ENCODE results near the gene ROM1.

DNA sequence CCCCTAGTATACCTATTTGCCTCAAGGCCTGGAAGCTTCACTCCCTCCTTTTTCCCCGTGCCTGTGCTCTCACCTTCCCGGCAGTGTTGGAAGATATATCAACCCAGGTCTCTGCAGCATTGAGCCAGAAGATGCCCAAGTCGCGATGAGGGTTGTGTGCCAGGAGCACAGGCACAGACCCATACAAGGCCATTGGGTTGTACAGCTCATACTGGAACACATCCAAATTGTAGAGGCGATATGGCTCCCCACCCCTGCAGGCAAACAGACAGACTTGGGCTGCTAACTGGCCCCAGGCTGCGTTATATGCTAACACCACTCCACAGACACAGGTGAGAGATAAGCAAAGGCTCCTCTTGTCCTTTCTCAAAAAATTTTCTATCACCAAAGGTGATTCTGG is 19.4 kb downstream of the ROM1 start:
- TF ChIP-seq ELF1 (IDR thresholded peaks at IDR 0.05; ENCODE audit: borderline replicate concordance, low read depth) (no peak), RAD21 (IDR thresholded peaks at IDR 0.05; ENCODE audit: low read depth) (no peak), POLR2AphosphoS5 (IDR thresholded peaks at IDR 0.05; ENCODE audit: low read depth, low read length) (no peak), POLR2A (IDR thresholded peaks at IDR 0.05; ENCODE audit: borderline replicate concordance, extremely low read depth, insufficient read depth, insufficient read length) (no peak), FOSL1 (IDR thresholded peaks at IDR 0.05; ENCODE audit: low read depth) (no peak), EZH2phosphoT487 (IDR thresholded peaks at IDR 0.05; ENCODE audit: borderline replicate concordance) (no peak), SP1 (IDR thresholded peaks at IDR 0.05; ENCODE audit: low read depth) (no peak)
- TF ChIP-seq, protein P1, sequence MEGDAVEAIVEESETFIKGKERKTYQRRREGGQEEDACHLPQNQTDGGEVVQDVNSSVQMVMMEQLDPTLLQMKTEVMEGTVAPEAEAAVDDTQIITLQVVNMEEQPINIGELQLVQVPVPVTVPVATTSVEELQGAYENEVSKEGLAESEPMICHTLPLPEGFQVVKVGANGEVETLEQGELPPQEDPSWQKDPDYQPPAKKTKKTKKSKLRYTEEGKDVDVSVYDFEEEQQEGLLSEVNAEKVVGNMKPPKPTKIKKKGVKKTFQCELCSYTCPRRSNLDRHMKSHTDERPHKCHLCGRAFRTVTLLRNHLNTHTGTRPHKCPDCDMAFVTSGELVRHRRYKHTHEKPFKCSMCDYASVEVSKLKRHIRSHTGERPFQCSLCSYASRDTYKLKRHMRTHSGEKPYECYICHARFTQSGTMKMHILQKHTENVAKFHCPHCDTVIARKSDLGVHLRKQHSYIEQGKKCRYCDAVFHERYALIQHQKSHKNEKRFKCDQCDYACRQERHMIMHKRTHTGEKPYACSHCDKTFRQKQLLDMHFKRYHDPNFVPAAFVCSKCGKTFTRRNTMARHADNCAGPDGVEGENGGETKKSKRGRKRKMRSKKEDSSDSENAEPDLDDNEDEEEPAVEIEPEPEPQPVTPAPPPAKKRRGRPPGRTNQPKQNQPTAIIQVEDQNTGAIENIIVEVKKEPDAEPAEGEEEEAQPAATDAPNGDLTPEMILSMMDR (IDR thresholded peaks at IDR 0.05 in 2 of 3, conservative IDR thresholded peaks at IDR 0.05 in 1 of 3; ENCODE audit: borderline replicate concordance in 1 of 3, insufficient read depth in 1 of 3, low read depth in 2 of 3, low read length in 2 of 3): no peak
- TF ChIP-seq, protein P2, sequence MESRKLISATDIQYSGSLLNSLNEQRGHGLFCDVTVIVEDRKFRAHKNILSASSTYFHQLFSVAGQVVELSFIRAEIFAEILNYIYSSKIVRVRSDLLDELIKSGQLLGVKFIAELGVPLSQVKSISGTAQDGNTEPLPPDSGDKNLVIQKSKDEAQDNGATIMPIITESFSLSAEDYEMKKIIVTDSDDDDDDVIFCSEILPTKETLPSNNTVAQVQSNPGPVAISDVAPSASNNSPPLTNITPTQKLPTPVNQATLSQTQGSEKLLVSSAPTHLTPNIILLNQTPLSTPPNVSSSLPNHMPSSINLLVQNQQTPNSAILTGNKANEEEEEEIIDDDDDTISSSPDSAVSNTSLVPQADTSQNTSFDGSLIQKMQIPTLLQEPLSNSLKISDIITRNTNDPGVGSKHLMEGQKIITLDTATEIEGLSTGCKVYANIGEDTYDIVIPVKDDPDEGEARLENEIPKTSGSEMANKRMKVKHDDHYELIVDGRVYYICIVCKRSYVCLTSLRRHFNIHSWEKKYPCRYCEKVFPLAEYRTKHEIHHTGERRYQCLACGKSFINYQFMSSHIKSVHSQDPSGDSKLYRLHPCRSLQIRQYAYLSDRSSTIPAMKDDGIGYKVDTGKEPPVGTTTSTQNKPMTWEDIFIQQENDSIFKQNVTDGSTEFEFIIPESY (IDR thresholded peaks at IDR 0.05; ENCODE audit: extremely low read depth, insufficient replicate concordance, low read length): no peak
